ENCODE data around the gene MCC.

DNA sequence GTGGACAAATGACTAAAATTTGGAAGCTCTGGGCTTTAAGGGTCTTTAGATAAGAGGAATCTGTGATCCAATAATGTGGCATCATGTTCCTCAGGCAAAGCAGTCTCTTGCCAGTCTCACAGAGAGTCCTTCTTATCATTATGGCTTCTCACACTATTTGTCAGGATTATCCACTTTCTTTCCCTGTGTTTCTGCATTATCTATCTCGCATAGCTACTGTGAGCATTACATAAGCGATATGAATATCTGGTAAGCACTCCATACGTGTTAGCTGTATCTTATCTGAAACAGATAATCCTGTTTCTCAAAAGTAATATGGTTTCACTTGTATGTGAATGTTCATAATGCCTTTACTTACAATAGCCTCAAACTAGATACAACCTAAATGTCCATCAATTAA lies 9.6 kb downstream of the MCC start:
- TF ChIP-seq, protein P1, sequence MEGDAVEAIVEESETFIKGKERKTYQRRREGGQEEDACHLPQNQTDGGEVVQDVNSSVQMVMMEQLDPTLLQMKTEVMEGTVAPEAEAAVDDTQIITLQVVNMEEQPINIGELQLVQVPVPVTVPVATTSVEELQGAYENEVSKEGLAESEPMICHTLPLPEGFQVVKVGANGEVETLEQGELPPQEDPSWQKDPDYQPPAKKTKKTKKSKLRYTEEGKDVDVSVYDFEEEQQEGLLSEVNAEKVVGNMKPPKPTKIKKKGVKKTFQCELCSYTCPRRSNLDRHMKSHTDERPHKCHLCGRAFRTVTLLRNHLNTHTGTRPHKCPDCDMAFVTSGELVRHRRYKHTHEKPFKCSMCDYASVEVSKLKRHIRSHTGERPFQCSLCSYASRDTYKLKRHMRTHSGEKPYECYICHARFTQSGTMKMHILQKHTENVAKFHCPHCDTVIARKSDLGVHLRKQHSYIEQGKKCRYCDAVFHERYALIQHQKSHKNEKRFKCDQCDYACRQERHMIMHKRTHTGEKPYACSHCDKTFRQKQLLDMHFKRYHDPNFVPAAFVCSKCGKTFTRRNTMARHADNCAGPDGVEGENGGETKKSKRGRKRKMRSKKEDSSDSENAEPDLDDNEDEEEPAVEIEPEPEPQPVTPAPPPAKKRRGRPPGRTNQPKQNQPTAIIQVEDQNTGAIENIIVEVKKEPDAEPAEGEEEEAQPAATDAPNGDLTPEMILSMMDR (IDR thresholded peaks at IDR 0.05), result no peak
- no peak for TF ChIP-seq POLR2A (IDR thresholded peaks at IDR 0.05)

Measured in breast epithelium (tissue), 3 donors.